CD4-positive, alpha-beta T cell treated with Interleukin-4 for 1 hour (primary cell): ENCODE measurements around the gene PLIN5.

Experiments used
- DNase-seq, 2 donors: peaks; one replicate each; pipeline ENCODE4 v3.0.0-alpha.2; 2020 to 2022

PLIN5 gene

GRCh38 chr19:4521170-4521887 lies 13.7 kb downstream of the PLIN5 start:
- DNase-seq = no peak

GRCh38 chr19:4519521-4520277 lies 15.3 kb downstream of the PLIN5 start:
- no peak for DNase-seq

- DNase-seq = no peak
Observed at GRCh38 chr19:4519172-4519496, 15.9 kb downstream of the PLIN5 start.

- no peak for DNase-seq
Observed at GRCh38 chr19:4518345-4519171, 16.5 kb downstream of the PLIN5 start, which contains the start of gene PLIN4. Gene PLIN4 (minus strand): TSS chr19:4518486. CDS start chr19:4518272, 214 bp downstream.

GRCh38 chr19:4517451-4518057 lies 17.5 kb downstream of the PLIN5 start:
- no peak for DNase-seq

GRCh38 chr19:4516939-4517300 lies 18.1 kb downstream of the PLIN5 start:
- DNase-seq = no peak

GRCh38 chr19:4516199-4516938 lies 18.7 kb downstream of the PLIN5 start:
- no peak for DNase-seq

GRCh38 chr19:4515732-4516131 lies 19.3 kb downstream of the PLIN5 start:
- DNase-seq = no peak

GRCh38 chr19:4513248-4513647 lies 21.8 kb downstream of the PLIN5 start:
- no peak for DNase-seq

- no peak for DNase-seq
Observed at GRCh38 chr19:4512070-4512469, 23.0 kb downstream of the PLIN5 start.

GRCh38 chr19:4511300-4512054 lies 23.5 kb downstream of the PLIN5 start:
- DNase-seq = no peak

- DNase-seq = no peak
Observed at GRCh38 chr19:4510435-4511255, 24.4 kb downstream of the PLIN5 start.

- no peak for DNase-seq
Observed at GRCh38 chr19:4508698-4509097, 26.3 kb downstream of the PLIN5 start.

- DNase-seq = no peak
Observed at GRCh38 chr19:4507804-4508203, 27.2 kb downstream of the PLIN5 start.

GRCh38 chr19:4507150-4507452 lies 27.9 kb downstream of the PLIN5 start:
- DNase-seq = no peak

- DNase-seq = no peak
Observed at GRCh38 chr19:4506449-4507149, 28.4 kb downstream of the PLIN5 start.

- DNase-seq = no peak
Observed at GRCh38 chr19:4505570-4506448, 29.2 kb downstream of the PLIN5 start.

GRCh38 chr19:4504891-4505569 lies 30.0 kb downstream of the PLIN5 start:
- no peak for DNase-seq

- no peak for DNase-seq
Observed at GRCh38 chr19:4504297-4504701, 30.7 kb downstream of the PLIN5 start.
